ENCODE measurements around the gene SRGAP3.

The SRGAP3 gene

DNA sequence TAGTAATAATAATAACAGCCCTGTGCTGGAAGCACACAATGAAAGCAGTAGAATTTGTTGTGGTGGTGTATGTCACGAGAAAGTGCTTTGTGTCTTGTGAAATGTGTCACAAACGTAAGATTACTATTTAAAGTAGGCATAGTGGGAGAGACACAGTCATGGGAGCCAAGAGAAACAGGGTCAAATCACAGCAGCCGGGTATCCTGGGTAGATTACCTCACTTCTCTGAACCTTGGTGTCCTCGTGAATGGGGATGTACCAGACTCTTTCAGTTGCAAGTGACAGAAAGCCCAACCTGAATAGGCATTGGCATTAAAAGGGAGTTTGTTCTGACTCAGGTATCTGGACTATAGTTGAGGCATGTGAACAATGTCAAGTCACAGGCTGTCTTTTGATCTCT is 29.1 kb upstream of the SRGAP3 start:
- H3K27ac ChIP-seq: no peak overlapping the region
- TF ChIP-seq CTCF (IDR thresholded peaks at IDR 0.05): no peak
- no peaks in the 10 kb centered on the region for H3K27me3 ChIP-seq
- no peaks in the 10 kb centered on the region for H3K4me1 ChIP-seq (ENCODE audit: control insufficient read depth in 1 of 2, insufficient read depth in 1 of 2, low read depth in 1 of 2, low read length in 1 of 2)
- no peak overlapping the region for H3K4me3 ChIP-seq (ENCODE audit: low read depth in 1 of 2, low read length in 1 of 2)
- no peaks in the 10 kb centered on the region for H3K9me3 ChIP-seq
- H3K36me3 ChIP-seq: no peaks in the 10 kb centered on the region

DNA sequence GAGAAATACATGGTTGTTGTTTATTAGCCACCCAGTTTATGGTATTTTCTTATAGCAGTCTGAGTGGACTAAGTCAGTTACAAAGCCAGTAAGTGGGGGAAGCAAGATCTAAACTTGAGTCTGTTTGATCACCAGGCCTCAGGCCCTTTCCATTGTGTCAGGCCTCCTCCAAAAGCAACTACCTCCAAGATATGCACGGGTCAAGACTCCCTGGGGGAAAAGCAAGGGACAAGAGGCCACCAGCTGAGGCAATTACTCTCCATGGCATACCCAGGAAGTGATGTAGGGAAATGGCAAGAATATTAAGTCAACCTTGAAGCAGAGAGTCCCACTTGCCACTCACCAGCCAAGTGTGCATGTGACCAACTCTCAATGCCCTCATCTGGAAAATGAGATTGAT is 28.6 kb upstream of the SRGAP3 start:
- Histone ChIP-seq H3K27ac (no peak overlapping the region), H3K27me3 (no peaks in the 10 kb centered on the region), H3K4me3 (ENCODE audit: low read depth in 1 of 2, low read length in 1 of 2) (no peak overlapping the region), H3K9me3 (no peaks in the 10 kb centered on the region), H3K36me3 (no peaks in the 10 kb centered on the region), H3K4me1 (ENCODE audit: control insufficient read depth in 1 of 2, insufficient read depth in 1 of 2, low read depth in 1 of 2, low read length in 1 of 2) (no peaks in the 10 kb centered on the region)
- TF ChIP-seq CTCF (IDR thresholded peaks at IDR 0.05): no peak

GRCh38 chr3:9276761-9277370 is 27.4 kb upstream of the SRGAP3 start:
- no peaks in the 10 kb centered on the region for H3K9me3 ChIP-seq
- H3K36me3 ChIP-seq: no peaks in the 10 kb centered on the region
- no peak overlapping the region for H3K27ac ChIP-seq
- TF ChIP-seq CTCF (IDR thresholded peaks at IDR 0.05): no peak
- no peaks in the 10 kb centered on the region for H3K4me1 ChIP-seq (ENCODE audit: control insufficient read depth in 1 of 2, insufficient read depth in 1 of 2, low read depth in 1 of 2, low read length in 1 of 2)
- no peak overlapping the region for H3K4me3 ChIP-seq (ENCODE audit: low read depth in 1 of 2, low read length in 1 of 2)
- H3K27me3 ChIP-seq: no peaks in the 10 kb centered on the region

GRCh38 chr3:9271903-9272302 is 22.5 kb upstream of the SRGAP3 start:
- Histone ChIP-seq H3K4me1 (ENCODE audit: control insufficient read depth in 1 of 2, insufficient read depth in 1 of 2, low read depth in 1 of 2, low read length in 1 of 2) (no peaks in the 10 kb centered on the region), H3K4me3 (ENCODE audit: low read depth in 1 of 2, low read length in 1 of 2) (no peak overlapping the region), H3K9me3 (no peaks in the 10 kb centered on the region), H3K27ac (no peak overlapping the region), H3K27me3 (no peaks in the 10 kb centered on the region), H3K36me3 (no peaks in the 10 kb centered on the region)
- no peak for TF ChIP-seq CTCF (IDR thresholded peaks at IDR 0.05)

DNA sequence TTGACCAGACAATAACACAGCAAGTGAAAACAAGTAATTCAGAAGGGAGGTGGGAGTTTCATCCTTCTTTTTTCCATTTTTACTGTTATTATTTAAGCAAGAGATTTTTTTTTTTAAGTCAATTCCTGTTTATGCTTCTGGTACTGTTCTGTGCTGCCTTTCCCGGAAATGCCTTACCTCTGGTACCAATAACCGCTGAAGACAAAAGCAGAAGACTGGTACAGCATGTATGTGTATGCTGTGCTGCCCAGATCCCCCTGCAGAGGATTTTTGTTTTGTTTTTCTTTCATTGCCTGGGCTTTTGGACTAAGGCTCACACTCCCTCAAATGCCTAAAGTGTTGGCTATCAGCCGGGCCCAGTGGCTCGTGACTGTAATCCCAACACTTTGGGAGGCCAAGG is 21.3 kb upstream of the SRGAP3 start:
- no peak overlapping the region for H3K4me3 ChIP-seq (ENCODE audit: low read depth in 1 of 2, low read length in 1 of 2)
- no peak for TF ChIP-seq CTCF (IDR thresholded peaks at IDR 0.05)
- no peaks in the 10 kb centered on the region for H3K4me1 ChIP-seq (ENCODE audit: control insufficient read depth in 1 of 2, insufficient read depth in 1 of 2, low read depth in 1 of 2, low read length in 1 of 2)
- H3K27me3 ChIP-seq: no peaks in the 10 kb centered on the region
- H3K27ac ChIP-seq: no peak overlapping the region
- H3K9me3 ChIP-seq: no peaks in the 10 kb centered on the region
- no peaks in the 10 kb centered on the region for H3K36me3 ChIP-seq

DNA sequence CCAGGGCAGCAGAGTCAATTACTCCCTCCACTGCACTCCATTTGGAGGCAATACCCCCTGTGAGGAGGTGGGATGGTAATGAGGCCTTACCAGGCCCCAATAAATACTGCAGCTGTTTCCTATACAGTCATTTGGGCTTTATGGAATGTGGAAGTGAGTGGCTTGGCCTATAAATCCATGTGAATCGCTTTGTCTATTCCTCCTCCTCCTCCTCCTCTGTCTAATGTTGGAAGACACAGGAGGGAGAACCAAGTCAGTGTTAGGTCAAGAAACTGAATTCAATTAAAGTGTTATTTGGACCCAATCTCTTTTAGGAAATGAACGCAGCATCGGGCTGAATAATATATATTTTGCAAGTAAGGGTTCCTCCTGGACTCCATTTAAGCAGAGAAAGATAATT is 17.3 kb upstream of the SRGAP3 start:
- no peaks in the 10 kb centered on the region for H3K9me3 ChIP-seq
- no peaks in the 10 kb centered on the region for H3K4me1 ChIP-seq (ENCODE audit: control insufficient read depth in 1 of 2, insufficient read depth in 1 of 2, low read depth in 1 of 2, low read length in 1 of 2)
- no peak overlapping the region for H3K27ac ChIP-seq
- no peak for TF ChIP-seq CTCF (IDR thresholded peaks at IDR 0.05)
- no peak overlapping the region for H3K4me3 ChIP-seq (ENCODE audit: low read depth in 1 of 2, low read length in 1 of 2)
- no peaks in the 10 kb centered on the region for H3K36me3 ChIP-seq
- no peaks in the 10 kb centered on the region for H3K27me3 ChIP-seq
